ENCODE measurements around the gene RASD1.

Gene RASD1

GRCh38 chr17:17525956-17526355, 29.8 kb upstream of the RASD1 start:
- TF ChIP-seq CTCF (conservative IDR thresholded peaks at IDR 0.05), result no peak
- H3K27ac ChIP-seq, result no peak overlapping the region

GRCh38 chr17:17525311-17525710, 29.1 kb upstream of the RASD1 start:
- no peak for TF ChIP-seq CTCF (conservative IDR thresholded peaks at IDR 0.05)
- no peak overlapping the region for H3K27ac ChIP-seq

- H3K27ac ChIP-seq, result no peak overlapping the region
- no peak for TF ChIP-seq CTCF (conservative IDR thresholded peaks at IDR 0.05)
Measured at GRCh38 chr17:17523731-17524490, 27.7 kb upstream of the RASD1 start.

- no peak for TF ChIP-seq CTCF (conservative IDR thresholded peaks at IDR 0.05)
- H3K27ac ChIP-seq, result no peak overlapping the region
Measured at GRCh38 chr17:17523001-17523730, 27.0 kb upstream of the RASD1 start.

- no peak overlapping the region for H3K27ac ChIP-seq
- no peak for TF ChIP-seq CTCF (conservative IDR thresholded peaks at IDR 0.05)
Measured at GRCh38 chr17:17520599-17521232, 24.5 kb upstream of the RASD1 start.

GRCh38 chr17:17519886-17520285, 23.7 kb upstream of the RASD1 start:
- H3K27ac ChIP-seq, result no peak overlapping the region
- no peak for TF ChIP-seq CTCF (conservative IDR thresholded peaks at IDR 0.05)

- TF ChIP-seq CTCF (conservative IDR thresholded peaks at IDR 0.05), result no peak
Measured at GRCh38 chr17:17518951-17519350, 22.8 kb upstream of the RASD1 start.

More at GRCh38 chr17:17518951-17519350, 22.8 kb upstream of the RASD1 start:
- no peak overlapping the region for H3K27ac ChIP-seq

Measured in VCaP (cell line).